HEK293 (cell line): ENCODE measurements around the gene EVC2.

Experiments used
- CTCF ChIA-PET: fragments of 350-600 bp; formaldehyde crosslinking; extraction: SDS; loops from one replicate; lab custom pipeline; 2021; ENCODE audit warnings: antibody characterized with exemption; lab: Yijun Ruan, JAX
- POLR2A ChIA-PET: fragments of 300-600 bp; formaldehyde crosslinking; extraction: SDS; loops from one replicate; lab custom pipeline; 2020; ENCODE audit warnings: antibody characterized with exemption, inconsistent platforms; lab: Yijun Ruan, JAX
- H3K27ac ChIP-seq: fragments of 200-500 bp; sonication (Bioruptor generic); 2 replicates; pipeline ENCODE4 v1.5.1; 2014; ENCODE audit warnings: low read depth, low read length, control low read depth, inconsistent platforms; ENCODE audit errors: extremely low read depth
- H3K36me3 ChIP-seq, 2 experiments: fragments of 200-500 bp in 1 of 2; sonication (Bioruptor generic) in 1 of 2; 1 replicate in 1 of 2; 2 replicates in 1 of 2; pipeline ENCODE4 v1.5.1; 2014 to 2017; ENCODE audit warnings: inconsistent platforms in 2 of 2, low read length in 2 of 2; ENCODE audit not compliant: control insufficient read depth in 2 of 2, insufficient read depth in 1 of 2
- H3K4me1 ChIP-seq: fragments of 200-500 bp; sonication (Bioruptor generic); 2 replicates; pipeline ENCODE4 v1.5.1; 2014; ENCODE audit warnings: mild to moderate bottlenecking, low read length, inconsistent platforms; ENCODE audit not compliant: control insufficient read depth, insufficient read depth
- H3K4me3 ChIP-seq: 2 replicates; pipeline ENCODE4 v1.5.1; 2011; ENCODE audit warnings: low read depth, mild to moderate bottlenecking, control low read depth, low read length, moderate library complexity
- H3K9me3 ChIP-seq: fragments of 200-500 bp; sonication (Bioruptor generic); 2 replicates; pipeline ENCODE4 v1.5.1; 2014; ENCODE audit warnings: low read depth, low read length, inconsistent platforms; ENCODE audit not compliant: control insufficient read depth, insufficient read depth
- EGR2 ChIP-seq: fragments of 450-650 bp; formaldehyde crosslinking; IDR thresholded peaks from 2 replicates; pipeline ENCODE4 v1.5.1; 2016; ENCODE audit warnings: low read depth, missing biosample characterization, missing genetic modification characterization
- HOXA7 ChIP-seq: sonication (generic); formaldehyde crosslinking; IDR thresholded peaks from 2 replicates; pipeline ENCODE4 v1.8.1; 2022; ENCODE audit warnings: missing genetic modification reagents, borderline replicate concordance
- IKZF3 ChIP-seq: fragments of 450-650 bp; IDR thresholded peaks from 2 replicates; pipeline ENCODE4 v1.5.0; 2018; ENCODE audit warnings: missing biosample characterization, mild to moderate bottlenecking, missing genetic modification characterization, moderate library complexity
- PATZ1 ChIP-seq: fragments of 450-650 bp; formaldehyde crosslinking; IDR thresholded peaks from 2 replicates; pipeline ENCODE4 v1.5.1; 2016; ENCODE audit warnings: missing biosample characterization, missing genetic modification characterization
- PBX3 ChIP-seq: sonication (generic); formaldehyde crosslinking; IDR thresholded peaks from 2 replicates; pipeline ENCODE4 v1.8.1; 2022; ENCODE audit warnings: mild to moderate bottlenecking, moderate library complexity, missing genetic modification reagents
- PRDM2 ChIP-seq: fragments of 450-650 bp; formaldehyde crosslinking; IDR thresholded peaks from 2 replicates; pipeline ENCODE4 v1.5.1; 2016; ENCODE audit warnings: missing biosample characterization, missing genetic modification characterization, borderline replicate concordance
- SALL2 ChIP-seq: fragments of 450-650 bp; formaldehyde crosslinking; IDR thresholded peaks from 2 replicates; pipeline ENCODE4 v1.5.0; 2017; ENCODE audit warnings: missing biosample characterization, mild to moderate bottlenecking, missing genetic modification characterization, borderline replicate concordance
- ZBTB17 ChIP-seq: fragments of 450-650 bp; formaldehyde crosslinking; IDR thresholded peaks from 2 replicates; pipeline ENCODE4 v1.5.1; 2016; ENCODE audit warnings: missing biosample characterization, missing genetic modification characterization
- ZBTB21 ChIP-seq: fragments of 450-650 bp; formaldehyde crosslinking; IDR thresholded peaks from 2 replicates; pipeline ENCODE4 v1.5.1; 2017; ENCODE audit warnings: missing biosample characterization, missing genetic modification characterization
- ZBTB6 ChIP-seq: fragments of 450-650 bp; formaldehyde crosslinking; IDR thresholded peaks from 2 replicates; pipeline ENCODE4 v1.5.1; 2017; ENCODE audit warnings: missing biosample characterization, missing genetic modification characterization
- ZNF112 ChIP-seq: fragments of 450-650 bp; formaldehyde crosslinking; IDR thresholded peaks from 2 replicates; pipeline ENCODE4 v1.5.0; 2017; ENCODE audit warnings: missing biosample characterization, missing genetic modification characterization
- ZNF362 ChIP-seq: fragments of 450-650 bp; formaldehyde crosslinking; IDR thresholded peaks from 2 replicates; pipeline ENCODE4 v1.5.1; 2016; ENCODE audit warnings: missing biosample characterization, missing genetic modification characterization
- ZNF549 ChIP-seq: fragments of 450-650 bp; IDR thresholded peaks from 2 replicates; pipeline ENCODE4 v1.5.1; 2018; ENCODE audit warnings: missing biosample characterization, missing genetic modification characterization, mild to moderate bottlenecking, inconsistent platforms, moderate library complexity
- ZNF645 ChIP-seq: fragments of 450-650 bp; formaldehyde crosslinking; IDR thresholded peaks from 2 replicates; pipeline ENCODE4; 2016; ENCODE audit warnings: missing biosample characterization, missing genetic modification characterization
- ZNF654 ChIP-seq: fragments of 450-650 bp; formaldehyde crosslinking; IDR thresholded peaks from 2 replicates; pipeline ENCODE4 v1.5.1; 2016; ENCODE audit warnings: low read depth, missing biosample characterization, missing genetic modification characterization
- ZNF692 ChIP-seq: fragments of 450-650 bp; formaldehyde crosslinking; IDR thresholded peaks from 2 replicates; pipeline ENCODE4 v1.5.1; 2016; ENCODE audit warnings: missing biosample characterization, missing genetic modification characterization
- ZSCAN16 ChIP-seq: fragments of 450-650 bp; formaldehyde crosslinking; IDR thresholded peaks from 2 replicates; pipeline ENCODE4 v1.5.1; 2016; ENCODE audit warnings: missing biosample characterization, missing genetic modification characterization
- ZSCAN18 ChIP-seq: fragments of 450-650 bp; formaldehyde crosslinking; IDR thresholded peaks from 2 replicates; pipeline ENCODE4 v1.5.1; 2016; ENCODE audit warnings: missing biosample characterization, missing genetic modification characterization
- ZSCAN4 ChIP-seq: fragments of 450-650 bp; formaldehyde crosslinking; IDR thresholded peaks from 2 replicates; pipeline ENCODE4 v1.5.1; 2017; ENCODE audit warnings: missing biosample characterization, missing genetic modification characterization

EVC2 gene

GRCh38 chr4:5552451-5552850, 155.9 kb downstream of the EVC2 start (continued):
- TF ChIP-seq ZNF645 (tag by site-specific recombination) (no peak), HOXA7 (CRISPR knock-in tag) (no peak), PRDM2 (tag by site-specific recombination) (no peak), SALL2 (no peak), ZSCAN16 (tag by site-specific recombination) (no peak), ZSCAN4 (tag by site-specific recombination) (no peak), PBX3 (CRISPR knock-in tag) (no peak)
- TF ChIP-seq, all 188 proteins: peak for 0

GRCh38 chr4:5547651-5548249, 160.6 kb downstream of the EVC2 start:
- CTCF ChIA-PET = no interaction called here
- TF ChIP-seq ZNF112 (no peak), EGR2 (tag by site-specific recombination) (no peak), ZBTB6 (tag by site-specific recombination) (no peak), ZBTB21 (tag by site-specific recombination) (no peak), ZBTB17 (tag by site-specific recombination) (no peak), ZSCAN18 (tag by site-specific recombination) (no peak), ZNF549 (tag by site-specific recombination) (no peak), ZNF692 (tag by site-specific recombination) (no peak), ZNF362 (tag by site-specific recombination) (no peak), ZNF654 (tag by site-specific recombination) (no peak), PATZ1 (tag by site-specific recombination) (no peak), IKZF3 (tag by site-specific recombination) (no peak)

More at GRCh38 chr4:5547651-5548249, 160.6 kb downstream of the EVC2 start:
- no peaks in the 10 kb centered on the region for H3K36me3 ChIP-seq
- no peak overlapping the region for H3K27ac ChIP-seq
- POLR2A ChIA-PET = no interaction called here
- no peaks in the 10 kb centered on the region for H3K9me3 ChIP-seq
- H3K4me1 ChIP-seq = no peaks in the 10 kb centered on the region
- no peak overlapping the region for H3K4me3 ChIP-seq
